Measurements from ENCODE around the gene PDE11A. TPM values are rescaled to one million over a fixed set of nuclear protein-coding genes. Genes with fewer than 3 reads are reported as not detected.

PDE11A gene
- total and polyA plus RNA-seq, 2 of the 8 experiments (the other 6 are each of a cell fraction or from before 2014, with no cell fraction given): 0.19 to 0.23 TPM

DNA sequence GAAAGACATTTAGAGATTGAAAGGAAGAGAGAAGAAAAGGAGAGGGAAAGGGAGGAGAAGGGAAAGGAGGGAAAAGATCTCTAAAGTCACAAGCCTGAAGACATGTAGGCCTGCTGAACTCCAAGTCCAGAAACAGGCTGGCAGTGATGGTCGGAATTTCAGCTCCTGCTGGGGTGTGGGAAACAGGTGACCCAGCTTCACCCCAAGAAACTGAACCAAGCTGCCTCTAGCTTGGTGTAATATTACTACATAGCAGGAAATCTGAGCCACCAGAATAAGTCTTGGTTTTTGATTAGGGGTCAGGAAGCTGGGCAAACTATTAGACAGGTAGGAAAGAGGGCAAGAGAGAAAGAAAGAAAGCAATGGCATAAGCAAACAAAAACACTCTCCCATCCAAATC, 185.8 kb downstream of the PDE11A start:
- Histone ChIP-seq H2AK5ac (ENCODE audit: low read depth, low read length) (no peak overlapping the region), H3K14ac (ENCODE audit: insufficient read length) (no peak overlapping the region), H3K79me1 (ENCODE audit: low read depth, low read length) (no peaks in the 10 kb centered on the region), H3K4me2 (ENCODE audit: insufficient read depth in 1 of 2, low read depth in 2 of 2, low read length in 2 of 2) (no peak overlapping the region), H3K23me2 (ENCODE audit: low read depth, low read length) (no peaks in the 10 kb centered on the region), H3K4ac (replicated peaks; ENCODE audit: insufficient read length, low read depth, low read length) (no peak overlapping the region), H2BK12ac (ENCODE audit: low read depth, low read length) (no peak overlapping the region), H3K36me3 (ENCODE audit: control insufficient read depth in 2 of 4, insufficient read depth in 4 of 4, low read length in 3 of 4) (no peaks in the 10 kb centered on the region), H4K8ac (ENCODE audit: extremely low read depth, insufficient read depth, low read length) (no peak overlapping the region), H2BK5ac (ENCODE audit: low read depth, low read length) (no peak overlapping the region), H4K5ac (ENCODE audit: insufficient read length, low read depth, low read length) (no peak overlapping the region), H3K4me1 (replicated peaks in 1 of 4; ENCODE audit: control insufficient read depth in 3 of 4, insufficient read depth in 4 of 4, low read length in 3 of 4) (peaks cover 0 to 7% (median 6%) of the 10 kb centered on the region in 4 experiments; a peak in 5 of 7 replicates), H3K9ac (replicated peaks in 1 of 4; ENCODE audit: extremely low read depth in 1 of 4, low read depth in 3 of 4, low read length in 3 of 4) (no peak overlapping the region), H2BK15ac (ENCODE audit: low read length) (no peak overlapping the region), H3K56ac (replicated peaks; ENCODE audit: insufficient read length, low read depth, low read length) (no peak overlapping the region), H2BK120ac (replicated peaks; ENCODE audit: low read depth, low read length) (no peak overlapping the region), H3K27ac (ENCODE audit: low read depth, low read length) (no peak overlapping the region), H3K9me3 (ENCODE audit: insufficient read depth in 2 of 2, low read depth in 1 of 2, low read length in 1 of 2) (no peaks in the 10 kb centered on the region), H3K79me2 (ENCODE audit: control insufficient read depth in 1 of 2, insufficient read depth in 2 of 2, low read length in 2 of 2) (no peaks in the 10 kb centered on the region), H2AFZ (ENCODE audit: low read length) (no peak overlapping the region), H4K91ac (replicated peaks; ENCODE audit: insufficient read length, low read length) (no peak overlapping the region), H3K18ac (ENCODE audit: extremely low read depth, low read length) (no peak overlapping the region), H3K4me3 (ENCODE audit: extremely low read depth in 1 of 4, insufficient read depth in 2 of 4, low read depth in 3 of 4, low read length in 4 of 4) (no peak overlapping the region), H3K23ac (ENCODE audit: insufficient read length) (no peak overlapping the region), H2BK20ac (ENCODE audit: low read length) (no peak overlapping the region), H3K27me3 (replicated peaks in 1 of 4; ENCODE audit: control insufficient read depth in 3 of 4, extremely low read depth in 1 of 4, insufficient read depth in 3 of 4, low read length in 3 of 4) (no peaks in the 10 kb centered on the region; a peak in 1 of 7 replicates), H4K20me1 (replicated peaks in 1 of 2; ENCODE audit: control insufficient read depth in 1 of 2, insufficient read depth in 2 of 2, low read length in 2 of 2) (no peaks in the 10 kb centered on the region)
- FAIRE-seq (no peak), DNase-seq (ENCODE audit: low read depth in 1 of 2, low spot score in 2 of 2) (no peak)
- POLR2A ChIA-PET (ENCODE audit: partially characterized antibody): no interaction called here
- CTCF ChIA-PET (ENCODE audit: partially characterized antibody): interaction anchor here (1.0 to 1.6 kb wide), 3 partner anchors 19 to 511 kb away, joined by 3 to 8 read pairs (median 3); no protein-coding TSS in a partner anchor
- 75% methylated on average over 1 of the region's 1 CpG; no CpG with 5 or more reads in 1 of the 2 experiments for WGBS, 2 experiments (ENCODE audit: extremely low coverage in 1 of 2, insufficient coverage in 1 of 2, insufficient read length in 1 of 2, insufficient replicate concordance in 2 of 2, low coverage in 1 of 2, low lambda C conversion rate in 2 of 2, missing lambda C conversion rate in 1 of 2)
- no peak for TF ChIP-seq USF2 (IDR thresholded peaks at IDR 0.05; ENCODE audit: low read length)

All from H1 (cell line).